ENCODE results near the gene CD248. TPM values are rescaled to one million over a fixed set of nuclear protein-coding genes. Genes with fewer than 3 reads are reported as not detected.

The CD248 gene
- total and polyA plus RNA-seq, 3 donors from 2014 or later = 3.9 to 35.5 (median 6.4) TPM

GRCh38 chr11:66288671-66289547 lies 27.9 kb downstream of the CD248 start, which contains the start of gene YIF1A:
Gene YIF1A (minus strand): TSS chr11:66289143. CDS start chr11:66288985, 158 bp downstream.
- intact Hi-C loops (cut with DNase I; ENCODE audit: low total_unique reads) = no loop called here
- no peaks in the 10 kb centered on the region for H3K9me3 ChIP-seq
- peak; percentile 99 for DNase-seq
- no peaks in the 10 kb centered on the region for H3K36me3 ChIP-seq (ENCODE audit: low read depth, missing control alignments)
- TF ChIP-seq POLR2A (IDR thresholded peaks at IDR 0.05) (peak; percentile 80), CTCF (IDR thresholded peaks at IDR 0.05) (peak in 1 of 3 experiments; percentile 1)
- no peaks in the 10 kb centered on the region for H3K27me3 ChIP-seq
- peaks cover 22% of the 10 kb centered on the region for H3K4me1 ChIP-seq
- H3K27ac ChIP-seq = peak within 1 kb of the TSS; percentile 89 to 94
- 0 to 1% methylated on average over 40 to 87 of the region's 87 CpGs for WGBS, 2 donors
- peak within 1 kb of the TSS; percentile 73 to 94 for H3K4me3 ChIP-seq

GRCh38 chr11:66287889-66288670 lies 28.8 kb downstream of the CD248 start:
- H3K4me1 ChIP-seq = peaks cover 22% of the 10 kb centered on the region
- 23 to 25% methylated on average over 14 to 20 of the region's 20 CpGs for WGBS, 2 donors

GRCh38 chr11:66287211-66287888 lies 29.5 kb downstream of the CD248 start:
- no peak for DNase-seq
- no peak for TF ChIP-seq CTCF (IDR thresholded peaks at IDR 0.05)
- TF ChIP-seq POLR2A (IDR thresholded peaks at IDR 0.05) = no peak
- WGBS, 2 donors = 47 to 65% methylated on average over 9 to 10 of the region's 10 CpGs
- Histone ChIP-seq H3K9me3 (no peaks in the 10 kb centered on the region), H3K4me3 (no peak overlapping the region), H3K27ac (no peak overlapping the region), H3K4me1 (peaks cover 21% of the 10 kb centered on the region), H3K27me3 (no peaks in the 10 kb centered on the region), H3K36me3 (ENCODE audit: low read depth, missing control alignments) (no peaks in the 10 kb centered on the region)
- intact Hi-C loops (cut with DNase I; ENCODE audit: low total_unique reads) = no loop called here

More at GRCh38 chr11:66287889-66288670, 28.8 kb downstream of the CD248 start:
- intact Hi-C loops (cut with DNase I; ENCODE audit: low total_unique reads) = no loop called here
- no peak for DNase-seq
- peak overlapping the region; percentile 73 to 94 for H3K4me3 ChIP-seq
- H3K27me3 ChIP-seq = no peaks in the 10 kb centered on the region
- H3K9me3 ChIP-seq = no peaks in the 10 kb centered on the region
- H3K27ac ChIP-seq = peak overlapping the region; percentile 89 to 94
- TF ChIP-seq CTCF (IDR thresholded peaks at IDR 0.05) (no peak), POLR2A (IDR thresholded peaks at IDR 0.05) (no peak)
- no peaks in the 10 kb centered on the region for H3K36me3 ChIP-seq (ENCODE audit: low read depth, missing control alignments)

GRCh38 chr11:66286699-66287098 lies 30.1 kb downstream of the CD248 start:
- DNase-seq = no peak
- WGBS, 2 donors = 87% methylated on average over 5 of the region's 5 CpGs; no CpG with 5 or more reads in 1 of the 2 donors
- intact Hi-C loops (cut with DNase I; ENCODE audit: low total_unique reads) = no loop called here
- Histone ChIP-seq H3K4me3 (no peak overlapping the region), H3K27ac (no peak overlapping the region), H3K36me3 (ENCODE audit: low read depth, missing control alignments) (no peaks in the 10 kb centered on the region), H3K9me3 (no peaks in the 10 kb centered on the region), H3K4me1 (peaks cover 17% of the 10 kb centered on the region), H3K27me3 (no peaks in the 10 kb centered on the region)
- TF ChIP-seq CTCF (IDR thresholded peaks at IDR 0.05) = no peak
- TF ChIP-seq POLR2A (IDR thresholded peaks at IDR 0.05) = no peak

All from testis (tissue), 3 donors.